HG02981 (cell line): ENCODE data around the gene ENTPD8.
"Not testable (repeated sequence)": the region's sequence is repeated elsewhere in the genome, so short reads cannot be mapped to it uniquely, and the experiment has no call there.

Source experiments
- ATAC-seq: cut with Tn5 transposase; IDR thresholded peaks from one replicate; pipeline ENCODE4 v1.9.1; 2021; ENCODE audit warnings: mild to moderate bottlenecking, moderate library complexity; ENCODE audit not compliant: unreplicated experiment

ENTPD8 gene

DNA sequence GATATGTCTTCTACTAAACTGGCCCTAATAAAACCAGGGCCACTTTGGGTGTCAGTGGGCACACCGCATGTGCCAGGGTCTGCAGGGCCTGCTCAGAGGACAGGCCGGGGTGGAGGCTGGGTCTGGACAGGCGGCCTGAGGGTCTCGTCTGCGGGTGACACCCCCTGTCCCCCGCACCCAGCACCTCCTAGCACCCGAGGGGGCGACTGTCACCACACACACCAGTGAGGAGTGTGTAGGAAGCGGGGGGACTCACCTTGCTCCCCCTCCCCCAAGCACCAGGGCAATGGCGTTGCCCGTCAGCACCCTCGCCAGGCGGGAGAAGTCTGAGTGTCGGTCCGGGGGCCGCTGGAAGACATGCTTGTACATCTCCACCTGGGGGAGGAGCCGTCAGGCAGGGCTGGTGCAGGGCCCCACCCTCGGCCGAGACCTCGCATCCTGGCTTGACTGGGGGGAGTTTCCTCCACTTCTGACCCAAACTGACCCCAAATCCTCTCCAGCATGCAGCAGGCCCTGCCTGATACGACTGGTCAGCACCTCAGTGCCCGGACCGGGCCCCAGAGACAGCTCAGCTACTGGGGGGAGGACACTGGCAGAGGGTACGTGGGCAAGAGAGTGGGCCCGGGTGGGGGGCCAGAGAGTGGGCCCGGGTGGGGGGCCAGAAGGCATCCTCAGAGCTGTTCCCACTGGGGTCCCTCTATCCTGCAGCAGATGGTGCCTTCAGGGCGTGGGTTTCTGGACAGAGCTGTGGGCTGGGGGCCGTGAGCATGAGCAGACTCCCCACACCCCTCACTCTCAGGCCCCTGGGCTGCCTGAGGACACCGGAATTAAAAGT is 36.8 kb upstream of the ENTPD8 start:
- no peak for ATAC-seq

DNA sequence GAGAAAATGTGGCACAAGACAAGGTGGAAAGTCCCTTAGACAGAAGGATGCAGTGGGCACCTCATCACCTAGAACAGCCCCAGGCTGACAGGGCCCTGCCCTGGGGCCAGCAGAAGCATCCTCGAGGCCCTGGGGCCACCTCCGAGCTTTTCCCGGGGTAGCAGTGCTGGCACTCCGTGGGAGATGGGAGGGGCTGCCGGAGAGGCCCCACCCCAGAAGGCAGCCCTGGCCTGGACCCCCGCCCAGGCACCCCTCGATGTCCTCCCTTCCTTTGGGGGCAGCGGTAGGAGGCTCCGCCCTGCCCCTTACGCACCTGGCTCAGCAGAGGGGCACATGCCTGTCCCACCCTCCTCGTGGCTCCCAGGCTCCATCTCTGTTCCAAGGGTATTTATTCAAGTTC is 35.7 kb upstream of the ENTPD8 start:
- ATAC-seq, result no peak

DNA sequence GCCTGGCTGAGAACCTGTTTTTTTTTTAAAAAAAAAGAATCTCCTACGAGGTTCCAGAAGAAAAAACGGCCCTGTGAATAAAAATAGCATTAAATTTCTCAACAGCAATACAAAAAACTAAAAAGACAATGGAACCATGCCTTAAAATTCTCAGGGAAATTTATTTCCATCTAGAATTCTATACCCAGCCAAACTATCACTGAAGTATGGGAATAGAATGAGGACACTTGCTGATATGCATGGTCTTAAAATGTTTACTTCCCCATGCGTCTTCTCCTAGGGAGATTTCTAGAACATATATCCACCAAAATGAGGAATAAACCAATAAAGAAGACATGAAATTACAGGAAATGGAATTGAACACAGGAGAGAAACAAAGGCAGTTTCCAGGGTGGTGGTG is 34.5 kb upstream of the ENTPD8 start:
- no peak for ATAC-seq

DNA sequence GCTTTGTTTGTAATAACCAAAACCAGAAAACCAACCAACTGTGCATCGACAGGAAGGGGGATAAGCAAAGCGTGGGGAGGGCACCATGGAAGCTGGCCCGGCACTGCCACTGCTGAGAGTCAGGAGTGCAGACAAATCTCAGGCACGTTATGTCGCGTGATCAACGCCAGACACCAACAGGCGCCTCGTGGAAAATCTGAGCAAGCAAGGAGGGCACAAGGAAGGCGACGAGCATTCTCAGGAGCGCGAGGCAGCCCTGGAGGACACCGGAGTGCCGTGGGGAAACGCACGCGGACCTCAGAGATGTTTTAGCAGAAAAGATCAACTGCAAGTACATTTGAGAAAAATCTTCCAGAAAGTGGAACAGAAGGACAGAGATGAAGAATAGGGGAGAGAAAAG is 33.1 kb upstream of the ENTPD8 start:
- ATAC-seq, result no peak

DNA sequence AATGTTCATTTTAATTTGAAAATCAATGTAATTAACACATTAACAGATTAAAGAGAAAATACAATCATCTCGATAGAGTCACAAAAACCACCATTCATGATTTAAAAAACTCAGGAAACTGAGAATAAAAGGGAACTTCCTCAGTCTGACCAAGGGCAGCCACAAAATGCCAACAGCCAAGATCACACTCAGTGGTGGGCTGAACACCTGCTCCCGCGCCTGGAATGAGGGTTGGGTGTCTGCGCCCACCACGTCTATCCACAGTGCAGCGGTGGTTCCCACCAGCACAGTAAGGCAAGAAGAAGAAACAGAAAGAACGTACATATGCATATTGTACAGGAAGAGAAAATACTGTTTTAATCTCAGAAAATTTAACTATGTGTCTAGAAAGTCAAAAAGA is 29.6 kb upstream of the ENTPD8 start:
- no peak for ATAC-seq

DNA sequence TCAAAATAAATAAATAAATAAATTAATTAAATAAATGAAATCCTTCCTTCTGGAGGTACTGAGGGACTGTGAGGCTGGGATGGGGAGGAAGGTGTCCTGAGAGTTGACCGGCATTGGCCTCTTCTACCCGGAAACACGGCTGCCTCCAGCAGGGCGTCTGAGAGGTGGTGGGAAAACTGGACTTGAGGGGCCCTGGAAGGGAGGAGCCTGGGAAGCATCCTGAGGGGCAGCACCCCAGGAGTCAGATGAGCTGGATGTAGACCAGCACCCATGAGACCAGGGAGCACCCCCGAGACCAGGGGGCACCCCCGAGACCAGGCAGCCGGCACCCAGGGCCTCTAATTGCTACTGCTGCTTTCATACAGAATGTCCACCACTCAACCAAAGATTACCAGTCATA is 26.7 kb upstream of the ENTPD8 start:
- ATAC-seq, result no peak

DNA sequence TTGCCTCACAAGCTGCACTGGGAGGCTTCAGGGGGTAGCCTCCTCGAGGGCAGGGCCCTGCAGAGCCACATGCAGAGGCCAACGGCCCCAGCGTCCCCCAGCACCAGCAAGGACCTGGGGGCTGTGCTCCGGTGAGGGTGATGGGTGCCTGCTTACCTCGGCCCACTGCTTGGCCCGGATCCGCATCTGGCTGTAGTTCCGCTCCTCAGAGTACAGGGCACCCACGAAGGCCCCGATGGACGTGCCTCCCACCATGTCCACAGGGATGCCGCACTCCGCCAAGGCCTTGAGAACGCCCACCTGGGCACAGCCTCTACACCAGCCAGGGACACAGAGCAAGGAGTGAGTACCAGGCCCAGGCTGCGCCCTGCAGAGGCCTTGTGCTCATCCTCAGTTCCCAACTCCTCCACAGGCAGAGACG is 26.0 kb upstream of the ENTPD8 start:
- ATAC-seq, result no peak

DNA sequence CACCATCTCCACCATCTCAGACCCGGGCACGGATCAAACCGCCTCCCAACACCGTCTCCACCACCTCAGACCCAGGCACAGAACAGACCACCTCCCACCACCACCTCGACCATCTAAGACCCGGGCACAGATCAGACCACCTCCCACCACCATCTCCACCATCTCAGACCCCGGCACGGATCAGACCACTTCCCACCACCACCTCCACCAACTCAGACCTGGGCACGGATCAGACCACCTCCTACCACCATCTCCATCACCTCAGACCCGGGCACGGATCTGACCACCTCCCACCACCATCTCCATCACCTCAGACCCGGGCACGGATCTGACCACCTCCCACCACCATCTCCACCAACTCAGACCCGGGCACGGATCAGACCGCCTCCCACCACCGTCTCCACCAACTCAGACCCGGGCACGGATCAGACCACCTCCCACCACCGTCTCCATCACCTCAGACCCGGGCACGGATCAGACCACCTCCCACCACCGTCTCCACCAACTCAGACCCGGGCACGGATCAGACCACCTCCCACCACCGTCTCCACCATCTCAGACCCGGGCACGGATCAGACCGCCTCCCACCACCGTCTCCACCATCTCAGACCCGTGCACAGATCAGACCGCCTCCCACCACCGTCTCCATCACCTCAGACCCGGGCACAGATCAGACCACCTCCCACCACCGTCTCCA is 25.4 kb upstream of the ENTPD8 start:
- ATAC-seq, result not testable (repeated sequence)

DNA sequence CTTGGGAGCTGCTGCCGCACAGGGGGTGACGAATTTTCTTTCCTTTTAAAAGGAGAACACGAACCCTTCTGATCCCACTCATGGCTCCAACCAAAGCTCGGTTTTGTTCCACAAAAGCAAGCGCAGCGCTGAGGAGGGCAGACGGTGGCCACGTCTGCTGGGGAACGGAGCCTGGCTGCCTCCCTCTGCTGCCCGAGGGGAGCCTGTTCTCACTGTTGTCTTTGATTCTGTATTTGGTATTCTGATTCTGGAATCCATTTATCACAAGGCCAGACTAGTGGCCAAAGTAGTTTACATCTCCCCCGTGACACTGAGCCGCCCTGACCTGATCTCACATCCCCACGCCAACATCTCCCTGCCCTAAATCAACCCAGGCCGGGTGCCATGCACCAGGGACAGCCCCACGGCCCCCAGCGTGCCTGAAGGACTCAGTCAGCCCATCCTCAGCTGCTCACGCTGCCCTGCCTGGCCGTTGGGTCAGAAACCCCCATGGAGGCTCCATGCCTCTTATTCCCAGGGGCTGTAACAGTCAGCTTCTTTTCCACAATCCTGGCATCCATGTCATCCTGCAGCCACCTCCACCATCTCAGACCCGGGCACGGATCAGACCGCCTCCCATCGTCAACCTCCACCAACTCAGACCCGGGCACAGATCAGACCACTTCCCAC is 24.7 kb upstream of the ENTPD8 start:
- ATAC-seq, result no peak

DNA sequence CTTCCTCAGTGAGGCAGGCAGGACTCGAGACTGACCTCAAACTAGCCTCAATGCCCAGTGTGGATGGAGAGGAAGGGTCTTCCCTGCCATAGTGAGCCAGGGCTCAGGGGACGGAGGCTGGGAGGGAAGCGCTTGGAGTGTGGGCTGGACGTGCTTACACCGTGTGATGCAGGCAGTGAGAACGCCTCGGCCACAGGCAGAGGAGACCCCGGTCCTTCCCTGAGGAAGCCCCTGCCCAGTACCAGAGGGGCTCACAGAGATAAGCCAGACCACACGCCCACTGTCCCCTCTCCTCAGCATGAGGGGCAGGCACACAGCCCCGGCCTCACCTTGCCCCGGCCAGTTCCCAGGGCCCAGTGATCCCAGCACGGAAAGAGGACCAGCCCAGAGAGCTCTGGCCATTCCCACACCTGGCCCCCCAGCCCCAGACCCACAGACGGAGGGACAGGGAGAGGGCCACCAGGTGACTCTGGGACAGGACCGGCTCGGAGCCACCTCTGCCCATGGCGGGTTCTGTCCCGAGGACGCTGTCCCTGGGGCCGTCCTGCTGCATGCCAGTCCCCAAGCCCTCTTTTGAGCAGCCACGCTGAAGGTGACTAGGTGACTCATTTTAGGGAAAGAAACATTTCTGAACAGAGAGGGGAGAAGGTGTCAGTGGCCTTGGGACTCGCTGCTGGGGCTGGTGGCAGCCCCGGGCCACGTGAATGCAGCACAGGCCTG is 24.0 kb upstream of the ENTPD8 start:
- ATAC-seq, result no peak

DNA sequence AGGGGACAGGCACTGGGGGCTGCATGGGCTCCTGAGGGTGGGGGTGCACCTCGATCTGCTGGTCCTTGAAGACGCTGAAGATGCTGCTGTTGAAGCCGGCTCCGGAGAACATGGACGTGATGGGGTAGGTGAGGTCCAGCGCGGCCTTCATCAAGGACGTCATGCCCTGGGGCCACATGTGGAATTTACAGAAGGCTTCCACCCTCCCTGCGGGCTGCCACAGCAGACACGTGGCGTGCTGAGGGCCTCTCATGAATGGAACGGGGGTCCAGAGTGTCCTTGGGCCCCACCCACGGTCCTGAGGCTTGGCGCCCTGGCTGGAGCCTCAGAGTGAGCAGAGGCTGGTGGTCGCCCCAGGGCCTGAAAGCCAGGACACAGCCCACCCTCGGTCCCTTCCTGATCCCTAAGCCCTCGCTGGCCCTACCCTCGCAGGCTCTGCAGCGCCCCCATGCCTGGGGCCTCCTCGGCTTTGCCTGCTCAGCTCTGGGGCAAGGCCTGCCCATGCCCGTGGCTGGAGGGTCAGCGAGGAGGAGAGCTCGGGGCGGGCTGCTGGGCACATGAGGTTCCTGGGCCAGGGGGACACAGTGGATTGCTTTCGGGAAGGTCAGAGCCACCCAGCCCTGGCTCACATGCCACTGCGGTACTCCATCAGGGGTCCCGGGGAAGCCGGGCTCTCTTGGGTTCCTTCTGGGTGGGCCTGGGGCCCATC is 23.3 kb upstream of the ENTPD8 start:
- no peak for ATAC-seq

DNA sequence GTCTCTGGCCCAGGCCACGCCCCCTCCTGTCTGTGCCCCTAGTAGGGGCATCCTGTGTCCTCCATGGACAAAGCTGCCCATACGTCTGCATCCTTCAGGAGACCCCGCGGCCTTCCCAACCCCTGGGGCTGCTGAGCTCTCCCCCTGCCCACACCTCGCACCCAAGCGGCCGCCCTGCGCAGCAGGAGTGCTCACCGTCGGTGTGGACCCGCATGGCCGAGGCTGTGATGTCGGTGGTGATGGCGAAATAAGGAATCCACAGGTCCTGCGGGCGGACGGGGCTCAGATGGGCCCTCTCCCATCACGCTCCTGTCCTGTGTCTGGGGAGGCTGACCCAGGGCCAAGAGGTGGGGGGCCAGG is 22.8 kb upstream of the ENTPD8 start:
- ATAC-seq, result no peak

DNA sequence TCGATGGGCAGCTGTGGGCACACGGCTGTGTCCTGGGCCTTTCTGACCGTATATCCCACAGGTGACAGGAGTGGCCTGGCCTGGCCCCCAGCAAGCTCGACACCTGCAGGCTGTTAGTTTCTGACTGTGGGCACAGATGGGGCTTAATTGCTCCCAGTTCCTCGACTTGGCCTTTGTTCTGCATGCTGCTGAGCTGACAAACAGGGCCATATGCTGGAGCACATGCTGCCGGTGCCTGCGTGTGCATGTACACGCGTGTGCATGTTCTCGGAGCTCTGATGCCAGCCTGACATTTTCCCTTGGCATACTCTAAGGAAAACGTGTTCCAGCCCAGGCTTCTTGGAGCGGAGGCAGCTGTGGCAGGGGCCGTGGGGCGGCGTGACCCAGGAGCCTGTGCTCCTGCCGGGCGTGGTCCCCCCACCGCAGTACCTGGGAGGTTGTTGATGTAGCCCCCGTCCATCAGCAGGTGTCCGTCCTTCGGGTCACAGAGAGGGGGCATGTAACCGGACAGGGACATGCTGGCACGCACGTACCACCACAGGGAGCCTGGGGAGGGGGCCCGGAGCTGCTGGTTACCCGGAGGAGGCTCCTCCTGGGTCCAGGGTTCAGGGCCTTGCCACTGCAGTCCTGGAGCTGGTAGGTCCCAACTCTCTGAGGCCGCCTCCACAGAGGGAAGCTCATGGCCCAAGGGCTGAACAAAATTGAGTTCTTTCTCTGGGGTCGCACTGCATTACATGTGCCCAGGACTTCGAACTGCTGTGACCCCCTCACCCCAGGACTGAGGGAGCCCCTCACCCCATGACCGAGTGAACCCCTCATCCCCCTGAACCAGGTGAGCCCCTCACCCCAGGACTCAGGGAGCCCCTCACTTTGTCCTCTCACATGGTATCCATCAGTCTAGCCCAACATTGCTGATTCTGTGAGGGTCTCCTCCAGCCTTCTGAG is 22.1 kb upstream of the ENTPD8 start:
- no peak for ATAC-seq

DNA sequence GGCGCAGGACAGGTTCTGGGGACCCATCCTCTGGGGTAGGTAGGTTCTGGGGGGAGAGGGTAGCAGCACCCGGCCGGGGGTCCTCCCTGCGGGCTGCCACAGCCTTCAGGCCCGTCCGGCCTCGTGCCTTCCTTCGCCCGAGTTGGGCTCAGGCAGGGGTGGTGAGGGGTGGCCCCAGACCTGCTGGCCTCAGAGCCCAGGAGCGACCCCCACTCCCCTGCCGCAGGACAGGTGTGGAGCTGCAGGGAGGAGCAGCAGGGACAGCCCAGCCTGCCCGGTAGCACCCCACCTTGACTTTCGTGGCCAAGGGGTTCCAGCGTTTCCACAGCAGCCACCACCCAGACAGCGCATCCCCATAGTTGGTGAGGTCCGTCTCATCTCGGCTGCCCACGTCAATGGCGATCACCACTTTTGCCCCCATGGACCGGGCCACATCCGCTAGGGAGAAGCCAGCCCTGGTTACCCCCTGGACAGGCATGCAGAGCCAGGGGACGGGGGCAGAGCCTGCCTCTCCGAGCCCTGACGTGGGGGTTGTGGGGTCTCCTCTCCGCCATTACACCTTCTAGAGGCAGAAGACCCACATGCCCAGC is 21.3 kb upstream of the ENTPD8 start:
- ATAC-seq, result no peak

DNA sequence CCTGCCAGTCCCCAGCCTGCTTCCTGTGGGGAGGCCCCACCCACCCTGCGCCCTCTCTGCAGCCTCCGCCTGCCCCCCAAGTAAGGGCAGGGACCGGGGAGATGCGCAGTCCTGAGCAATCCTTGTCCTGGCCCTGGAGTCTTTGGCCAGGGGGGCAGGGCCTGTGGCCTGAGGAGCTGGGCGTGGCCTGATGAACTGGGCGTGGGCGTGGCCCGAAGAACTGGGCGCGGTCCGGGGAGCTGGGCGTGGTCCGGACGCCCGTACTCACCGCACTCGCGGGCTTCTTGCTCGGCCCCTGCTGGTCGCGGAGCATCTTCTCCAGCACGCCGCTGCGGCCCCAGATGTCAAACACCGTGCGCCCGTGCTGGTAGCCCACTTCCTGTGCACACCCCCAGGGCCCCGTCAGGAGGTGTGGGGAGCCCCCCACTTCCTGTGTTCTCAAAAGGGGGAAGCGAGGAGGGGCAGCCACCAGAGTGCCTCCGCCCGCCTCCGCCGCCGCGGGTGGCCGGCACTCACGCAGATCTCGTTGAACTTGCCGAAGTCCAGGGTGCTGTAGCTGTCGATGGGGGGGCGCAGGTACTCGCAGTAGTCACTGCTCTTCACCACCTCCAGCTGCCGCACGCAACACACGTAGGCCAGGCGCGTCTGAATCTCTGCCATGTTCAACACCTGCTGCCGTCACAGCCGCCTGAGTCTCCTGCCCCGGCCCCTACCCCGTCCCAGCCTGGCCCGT is 20.7 kb upstream of the ENTPD8 start:
- ATAC-seq, result peak; percentile 56

DNA sequence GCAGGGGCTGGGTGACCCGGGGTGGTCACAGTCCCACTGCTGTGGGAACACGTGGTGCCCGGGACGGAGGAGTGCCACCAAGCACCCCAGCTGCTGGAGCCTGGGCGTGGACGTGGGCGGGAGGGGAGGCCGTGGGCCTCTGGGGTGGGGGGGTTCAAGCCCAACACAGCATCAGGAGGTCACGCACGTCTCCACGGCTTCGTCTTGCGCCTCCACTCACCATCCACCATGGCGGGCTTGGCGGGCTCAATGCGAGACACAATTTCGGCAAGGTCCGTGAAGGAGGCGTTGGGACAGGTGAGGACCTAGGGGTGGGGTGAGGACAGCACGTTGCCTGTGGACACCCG is 20.1 kb upstream of the ENTPD8 start:
- ATAC-seq, result no peak

DNA sequence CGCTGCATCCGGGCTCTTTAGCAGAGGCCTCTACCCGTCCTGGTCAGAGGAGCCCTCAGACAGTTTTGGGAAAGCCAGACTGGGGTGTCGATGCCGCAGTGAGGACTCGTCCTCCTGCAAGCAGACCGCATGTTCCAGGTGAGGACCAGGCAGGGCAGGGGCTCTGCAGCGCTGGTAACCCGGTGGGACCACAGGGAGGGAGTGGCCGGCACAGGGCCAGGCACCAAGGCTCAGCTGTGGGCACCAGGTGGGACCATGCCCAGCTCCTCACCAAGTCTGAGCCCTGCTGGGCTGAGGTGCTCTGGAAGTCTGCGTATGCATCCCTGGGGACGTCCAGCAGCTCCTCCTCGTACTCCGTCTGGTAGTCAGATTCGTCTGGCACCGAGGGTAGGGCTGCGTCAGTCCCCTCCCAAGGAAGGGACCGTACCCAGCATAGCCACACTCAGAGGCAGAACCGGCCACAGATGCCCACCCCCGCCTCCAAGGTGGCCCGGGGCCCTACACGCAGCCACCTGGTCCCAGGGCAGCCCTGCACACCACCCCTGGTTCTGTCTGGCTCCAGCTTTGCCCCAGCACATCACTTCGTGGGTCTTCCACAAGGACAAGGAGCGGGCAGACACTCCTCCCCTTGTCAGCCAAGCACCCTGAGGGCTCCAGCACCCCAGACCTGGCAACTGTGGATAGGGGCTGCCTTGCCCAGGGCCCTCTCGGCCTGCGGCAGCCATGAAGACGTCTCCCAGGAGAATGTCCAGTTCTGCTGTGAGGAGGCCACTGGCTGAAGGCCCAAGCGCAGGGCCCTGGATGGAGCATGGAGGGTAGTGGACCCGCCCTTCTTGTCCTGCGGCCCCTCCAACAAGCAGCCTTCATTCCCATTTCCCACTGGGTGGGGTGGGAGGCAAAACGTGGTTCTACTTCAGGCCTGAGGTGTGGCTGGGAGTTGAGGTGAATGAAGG is 19.5 kb upstream of the ENTPD8 start:
- no peak for ATAC-seq
